Measurements from ENCODE around the gene HARBI1.

HARBI1 gene

GRCh38 chr11:46617134-46617971, at the start of gene HARBI1, which contains the start of gene ATG13:
TSS of gene HARBI1 (minus strand) at chr11:46617227. CDS start at chr11:46616237, 990 bp downstream.
TSS of gene ATG13 (plus strand) at chr11:46617553. CDS start at chr11:46644292, 26,739 bp downstream.
- DNase-seq = peak; percentile 99

- DNase-seq = no peak
These were observed 49.5 kb upstream of the HARBI1 start for GRCh38 chr11:46666516-46666915.

DNA sequence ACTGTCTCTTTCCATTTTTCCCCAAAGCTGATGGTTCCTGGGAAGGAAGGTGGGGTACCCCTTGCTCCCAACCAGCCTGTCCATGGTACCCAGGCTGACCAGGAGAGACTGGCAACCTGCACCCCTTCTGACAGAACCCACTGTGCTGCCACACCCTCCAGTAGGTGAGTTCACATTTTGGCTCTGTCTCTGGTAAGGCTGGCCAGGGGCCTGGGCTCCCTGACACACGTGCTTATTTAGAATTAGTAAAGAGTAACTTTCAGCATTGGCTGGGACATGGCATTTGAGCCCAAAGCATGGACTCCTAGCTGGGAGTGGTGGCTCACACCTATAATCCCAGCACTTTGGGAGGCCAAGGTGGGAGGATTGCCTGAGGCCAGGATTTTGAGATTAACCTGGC, 48.3 kb upstream of the HARBI1 start:
- no peak for DNase-seq

GRCh38 chr11:46664612-46665011, 47.6 kb upstream of the HARBI1 start:
- DNase-seq = no peak

GRCh38 chr11:46663277-46663940, 46.4 kb upstream of the HARBI1 start:
- DNase-seq = no peak

DNA sequence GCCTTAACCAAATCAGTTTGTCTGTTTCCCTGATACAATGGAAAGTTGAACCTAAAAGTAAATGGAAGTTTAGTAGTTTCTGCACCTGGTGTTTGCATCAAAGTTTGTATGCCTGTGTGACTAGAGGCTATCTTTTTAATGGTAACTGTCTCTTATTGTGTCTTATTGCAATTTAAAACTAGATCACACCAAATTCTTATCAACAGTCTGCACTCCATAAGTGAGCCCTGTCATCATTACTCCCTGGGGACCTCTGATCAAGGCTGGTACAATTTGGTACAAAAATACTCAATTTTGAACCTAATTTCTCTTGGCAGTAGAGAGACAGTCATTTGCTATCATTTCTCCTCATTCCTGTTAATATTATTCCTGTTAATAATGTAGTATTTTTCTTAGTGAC, 45.3 kb upstream of the HARBI1 start:
- no peak for DNase-seq

- DNase-seq = no peak
These were observed 44.8 kb upstream of the HARBI1 start for GRCh38 chr11:46661836-46662235.

DNA sequence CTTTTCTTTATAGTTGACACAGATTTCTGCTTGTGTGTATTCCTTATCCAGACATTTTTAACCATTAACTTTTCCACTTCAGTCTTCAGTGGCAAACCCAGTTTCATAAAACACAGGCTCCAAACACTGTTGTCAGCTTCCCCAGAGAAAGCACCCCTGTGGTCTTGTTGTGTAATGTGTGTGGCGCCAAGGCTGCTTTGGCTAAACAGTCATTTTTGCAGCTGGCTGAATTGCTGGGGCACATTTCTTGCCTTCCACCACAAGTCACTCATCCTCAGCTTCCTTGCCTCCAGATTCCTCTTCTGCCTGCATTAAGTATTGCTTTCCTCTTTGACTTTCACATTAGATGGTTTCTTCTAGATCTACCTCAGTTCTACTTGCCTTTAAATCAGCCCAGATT, 42.9 kb upstream of the HARBI1 start:
- DNase-seq = no peak

- DNase-seq = no peak
These were observed 41.2 kb upstream of the HARBI1 start for GRCh38 chr11:46658259-46658658.

DNA sequence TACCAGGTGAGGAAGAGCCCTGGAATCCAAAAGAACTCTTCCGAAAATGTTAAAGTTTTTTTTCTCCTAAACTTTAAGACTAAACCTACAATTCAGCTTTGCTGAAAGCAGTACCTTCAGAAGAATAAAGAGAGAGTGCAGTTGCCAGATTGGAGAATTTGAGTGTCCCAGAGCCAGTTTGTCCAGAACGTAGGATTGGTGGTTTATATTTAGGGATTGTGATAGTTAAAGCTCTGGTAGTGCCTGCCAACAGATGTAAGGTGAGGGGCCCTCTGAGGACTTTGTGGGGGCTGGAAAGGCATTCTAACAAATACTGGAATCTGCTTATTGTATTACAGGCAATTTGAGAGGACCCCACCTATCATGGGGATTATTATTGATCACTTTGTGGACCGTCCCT, 40.2 kb upstream of the HARBI1 start:
- DNase-seq = no peak

- DNase-seq = no peak
These were observed 38.6 kb upstream of the HARBI1 start for GRCh38 chr11:46655631-46656030.

DNA sequence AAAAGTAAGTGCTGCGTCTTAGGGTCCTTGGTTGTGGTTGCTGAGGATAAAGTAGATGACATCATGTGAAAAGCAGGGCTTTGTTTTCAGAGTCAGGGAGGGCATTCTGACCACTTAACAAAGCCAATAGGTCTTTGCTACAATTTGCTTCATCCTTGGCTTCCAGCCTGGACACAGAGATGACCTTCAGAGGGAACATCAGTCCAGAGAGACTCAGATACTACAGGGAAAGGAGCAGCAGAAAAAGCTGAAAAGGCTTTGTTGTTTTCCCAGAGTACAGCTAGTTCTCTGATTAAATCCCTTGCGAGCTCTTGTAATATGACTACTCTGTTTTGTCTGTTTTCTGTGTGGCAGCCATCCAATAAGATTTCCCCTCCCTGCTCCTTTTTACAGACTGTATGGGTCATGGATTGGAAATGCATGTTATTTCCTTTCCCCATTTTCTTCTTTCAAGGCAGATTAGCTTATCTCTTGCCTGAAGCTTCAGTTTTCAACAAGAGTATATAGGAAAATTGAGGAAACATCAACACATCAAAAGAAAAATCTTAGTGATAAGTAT, 32.2 kb upstream of the HARBI1 start:
- no peak for DNase-seq

GRCh38 chr11:46643986-46644385, 27.0 kb upstream of the HARBI1 start:
- no peak for DNase-seq

DNA sequence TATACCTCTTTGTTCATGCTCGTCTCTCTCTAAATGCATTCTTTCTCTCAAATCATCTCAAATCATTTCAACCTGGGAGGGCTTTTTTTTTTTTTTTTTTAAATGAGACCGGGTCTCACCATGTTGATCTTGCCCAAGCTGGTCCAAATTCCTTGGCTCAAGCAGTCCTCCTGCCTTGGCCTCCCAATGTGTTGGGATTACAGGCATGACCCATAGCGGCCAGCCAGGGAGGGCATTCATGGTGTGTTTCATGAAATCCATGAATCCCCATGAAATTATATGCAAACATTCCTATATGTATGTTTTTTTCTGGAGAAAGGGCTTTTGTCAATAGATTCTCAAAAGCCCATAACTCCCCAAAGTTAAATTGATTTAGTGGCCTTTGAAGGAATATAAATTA, 26.5 kb upstream of the HARBI1 start:
- DNase-seq = no peak

- no peak for DNase-seq
These were observed 25.8 kb upstream of the HARBI1 start for GRCh38 chr11:46642627-46643335.

GRCh38 chr11:46641639-46642038, 24.6 kb upstream of the HARBI1 start:
- no peak for DNase-seq

- DNase-seq = no peak
These were observed 23.2 kb upstream of the HARBI1 start for GRCh38 chr11:46640036-46640788.

GRCh38 chr11:46639197-46639839, 22.3 kb upstream of the HARBI1 start:
- no peak for DNase-seq

DNA sequence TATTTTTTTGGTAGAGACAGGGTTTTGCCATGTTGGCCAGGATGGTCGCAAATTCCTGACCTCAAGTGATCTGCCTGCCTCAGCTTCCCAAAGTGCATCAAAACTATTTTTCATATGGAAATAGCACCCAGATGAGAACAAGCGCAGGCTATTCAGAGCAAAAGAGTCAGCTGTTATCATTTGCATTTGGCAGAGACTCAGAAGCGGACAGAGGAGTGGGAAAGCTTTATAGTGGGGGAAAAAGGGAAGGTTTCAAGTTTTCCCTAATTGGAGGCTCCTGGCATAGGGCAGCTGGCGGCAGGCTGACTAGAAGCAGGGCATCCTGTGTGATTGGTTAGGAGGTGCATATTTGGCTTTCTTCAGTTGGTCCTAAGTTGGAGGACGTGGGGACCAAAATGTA, 20.5 kb upstream of the HARBI1 start:
- no peak for DNase-seq

GRCh38 chr11:46635557-46636139, 18.6 kb upstream of the HARBI1 start:
- no peak for DNase-seq

All from retina (tissue), 1 donor.